Measurements from ENCODE around the gene CHCHD6.

GRCh38 chr3:126927401-126927750, 223.3 kb downstream of the CHCHD6 start:
- TF ChIP-seq POLR2A (IDR thresholded peaks at IDR 0.05; ENCODE audit: low read length): no peak
- TF ChIP-seq GATA1 (IDR thresholded peaks at IDR 0.05; ENCODE audit: low read depth, low read length): no peak

Measured in erythroblast (primary cell).